ENCODE data around the gene TNXB. TPM values are rescaled to one million over a fixed set of nuclear protein-coding genes. Genes with fewer than 3 reads are reported as not detected.
A peak's percentile ranks its signal among the peaks of the same experiment; 100 is the strongest.

The TNXB gene
- total and polyA plus RNA-seq, 9 of the 15 experiments (the other 6 are each of a cell fraction or from before 2014, with no cell fraction given): 0.14 to 28.1 (median 12.4) TPM

GRCh38 chr6:32152769-32153563 lies 43.8 kb upstream of the TNXB start:
- CTCF ChIA-PET (ENCODE audit: low intra/inter-chr PET ratio): interaction anchor here (0.9 to 4.2 kb wide), 2 partner anchors 24 to 34 kb away, joined by 3 to 51 read pairs; no protein-coding TSS in a partner anchor
- no peak for TF ChIP-seq PHB2 (IDR thresholded peaks at IDR 0.05; ENCODE audit: low read depth)
- no peak for TF ChIP-seq RFX5 (IDR thresholded peaks at IDR 0.05; ENCODE audit: low read depth, low read length)
- TF ChIP-seq E2F6 (IDR thresholded peaks at IDR 0.05; ENCODE audit: borderline replicate concordance in 1 of 2, extremely low read depth in 1 of 2, insufficient read depth in 1 of 2, insufficient read length in 1 of 2, low read depth in 1 of 2, low read length in 1 of 2, poor library complexity in 1 of 2, severe bottlenecking in 1 of 2): peak; percentile 7 to 53
- TF ChIP-seq HMG20A (CRISPR knock-in tag; conservative IDR thresholded peaks at IDR 0.05): no peak
- TF ChIP-seq UBTF (IDR thresholded peaks at IDR 0.05; ENCODE audit: borderline replicate concordance in 1 of 2, low read depth in 2 of 2, low read length in 2 of 2): peak; percentile 73 to 79; a peak in 2 of 4 replicates
- 0 out of 2 replicates have a peak, but pooled peaks have one; percentile 24 for TF ChIP-seq ATF4 (CRISPR knock-in tag; IDR thresholded peaks at IDR 0.05)
- no peak for TF ChIP-seq IRF9 (tag; IDR thresholded peaks at IDR 0.05)

More at GRCh38 chr6:32152769-32153563, 43.8 kb upstream of the TNXB start:
- intact Hi-C loops (cut with micrococcal nuclease): no loop called here
- Histone ChIP-seq H3K79me2 (ENCODE audit: control insufficient read depth, insufficient read depth, low read length) (peaks cover 44% of the 10 kb centered on the region), H3K9me3 (replicated peaks; ENCODE audit: control insufficient read depth, insufficient read depth, low read depth, low read length) (no peaks in the 10 kb centered on the region), H3K36me3 (ENCODE audit: control insufficient read depth, insufficient read depth, low read length) (peaks cover 28% of the 10 kb centered on the region), H3K4me2 (ENCODE audit: insufficient read depth, low read length) (peak overlapping the region; percentile 86), H2AFZ (ENCODE audit: low read depth, low read length) (peak overlapping the region; percentile 91), H3K27me3 (ENCODE audit: control insufficient read depth in 2 of 2, insufficient read depth in 2 of 2, low read length in 2 of 2) (no peaks in the 10 kb centered on the region), H3K4me1 (replicated peaks in 1 of 2; ENCODE audit: control insufficient read depth in 2 of 2, insufficient read depth in 2 of 2, low read length in 2 of 2) (peaks cover 25 to 65% of the 10 kb centered on the region in 2 experiments; a peak in 4 of 5 replicates), H3K9ac (ENCODE audit: insufficient read depth in 1 of 2, low read depth in 2 of 2, low read length in 2 of 2) (peak overlapping the region; percentile 86 to 93), H4K20me1 (replicated peaks; ENCODE audit: control insufficient read depth, insufficient read depth, low read length) (no peaks in the 10 kb centered on the region), H3K27ac (ENCODE audit: extremely low read depth, low read depth, low read length) (peak overlapping the region; percentile 89), H3K4me3 (peak overlapping the region; percentile 65), H3K9me1 (ENCODE audit: control insufficient read depth, insufficient read depth, low read length) (no peaks in the 10 kb centered on the region)
- TSS peak; percentile 70 for BruUV-seq (replicated peaks)
- peak; percentile 72 for ATAC-seq
- WGBS (ENCODE audit: insufficient coverage, low coverage, missing lambda C conversion rate): 5% methylated on average over 35 of the region's 35 CpGs
- POLR2A ChIA-PET: interaction anchor here (0.6 to 2.1 kb wide), 6 partner anchors 12 to 38 kb away, joined by 3 to 7 read pairs (median 4); partner anchors contain the start of genes ATF6B and EGFL8
- peak; percentile 91 for FAIRE-seq
- in situ Hi-C loops (cut with MboI): no loop called here
- DNase-seq (ENCODE audit: extremely low read depth in 1 of 4, low spot score in 3 of 4): peak; percentile 43 to 82 (median 57)

Data from K562 (cell line).